ENCODE data around the gene IFT22.
A peak's percentile ranks its signal among the peaks of the same experiment; 100 is the strongest.

The IFT22 gene

DNA sequence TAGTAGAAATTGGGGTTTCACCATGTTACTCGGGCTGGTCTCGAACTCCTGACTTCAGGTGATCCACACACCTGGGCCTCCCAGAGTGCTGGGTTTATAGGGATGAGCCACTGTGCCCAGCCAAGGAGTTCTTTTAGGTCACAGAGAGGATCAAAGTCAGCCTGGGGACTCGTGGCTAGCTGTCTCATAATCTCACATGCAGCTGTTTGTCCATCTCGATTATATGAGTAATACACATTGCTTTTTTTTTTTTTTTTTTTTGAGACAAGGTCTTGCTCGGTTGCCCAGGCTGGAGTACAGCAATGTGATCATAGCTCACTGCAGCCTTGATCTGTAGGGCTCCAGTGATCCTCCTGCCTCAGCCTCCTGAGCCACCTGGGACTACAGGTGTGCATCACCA, 2.2 kb downstream of the IFT22 start:
- Histone ChIP-seq H3K4me2 (no peak overlapping the region), H3K27me3 (no peaks in the 10 kb centered on the region), H3K36me3 (peaks cover 40% of the 10 kb centered on the region), H3K4me1 (peaks cover 18% of the 10 kb centered on the region), H4K20me1 (no peaks in the 10 kb centered on the region), H3K27ac (no peak overlapping the region), H3K4me3 (no peak overlapping the region), H3K9ac (no peak overlapping the region), H3K9me3 (no peaks in the 10 kb centered on the region)
- no peak for TF ChIP-seq Cebpa-rat (IDR thresholded peaks at IDR 0.05)

DNA sequence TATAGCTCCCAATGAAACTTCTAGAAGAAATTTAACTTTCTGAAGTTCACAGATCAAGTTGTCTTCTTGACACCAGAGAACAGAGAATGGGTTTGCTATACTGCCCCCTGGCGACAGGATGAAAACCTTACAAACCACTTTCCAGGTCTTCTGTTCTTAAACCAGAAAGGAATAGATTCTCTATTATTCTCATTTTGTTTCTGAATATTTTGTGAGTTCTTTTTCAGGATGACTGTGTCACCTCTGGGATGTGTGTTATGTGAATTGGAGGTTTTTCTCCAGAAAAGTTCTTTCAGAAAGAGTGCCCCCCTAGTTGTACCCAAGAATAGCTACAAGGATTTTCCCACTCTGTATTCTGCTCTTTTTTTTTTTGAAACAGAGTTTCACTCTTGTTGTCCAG, 6.3 kb downstream of the IFT22 start:
- peaks cover 62% of the 10 kb centered on the region for H3K36me3 ChIP-seq
- no peak overlapping the region for H3K4me3 ChIP-seq
- H4K20me1 ChIP-seq = no peaks in the 10 kb centered on the region
- H3K27ac ChIP-seq = no peak overlapping the region
- peaks cover under 1% of the 10 kb centered on the region; the same call in 1 of the 2 replicates for H3K4me1 ChIP-seq
- H3K27me3 ChIP-seq = no peaks in the 10 kb centered on the region
- TF ChIP-seq Cebpa-rat (IDR thresholded peaks at IDR 0.05) = no peak
- H3K9ac ChIP-seq = no peak overlapping the region
- H3K9me3 ChIP-seq = peaks cover 20% of the 10 kb centered on the region
- H3K4me2 ChIP-seq = no peak overlapping the region

DNA sequence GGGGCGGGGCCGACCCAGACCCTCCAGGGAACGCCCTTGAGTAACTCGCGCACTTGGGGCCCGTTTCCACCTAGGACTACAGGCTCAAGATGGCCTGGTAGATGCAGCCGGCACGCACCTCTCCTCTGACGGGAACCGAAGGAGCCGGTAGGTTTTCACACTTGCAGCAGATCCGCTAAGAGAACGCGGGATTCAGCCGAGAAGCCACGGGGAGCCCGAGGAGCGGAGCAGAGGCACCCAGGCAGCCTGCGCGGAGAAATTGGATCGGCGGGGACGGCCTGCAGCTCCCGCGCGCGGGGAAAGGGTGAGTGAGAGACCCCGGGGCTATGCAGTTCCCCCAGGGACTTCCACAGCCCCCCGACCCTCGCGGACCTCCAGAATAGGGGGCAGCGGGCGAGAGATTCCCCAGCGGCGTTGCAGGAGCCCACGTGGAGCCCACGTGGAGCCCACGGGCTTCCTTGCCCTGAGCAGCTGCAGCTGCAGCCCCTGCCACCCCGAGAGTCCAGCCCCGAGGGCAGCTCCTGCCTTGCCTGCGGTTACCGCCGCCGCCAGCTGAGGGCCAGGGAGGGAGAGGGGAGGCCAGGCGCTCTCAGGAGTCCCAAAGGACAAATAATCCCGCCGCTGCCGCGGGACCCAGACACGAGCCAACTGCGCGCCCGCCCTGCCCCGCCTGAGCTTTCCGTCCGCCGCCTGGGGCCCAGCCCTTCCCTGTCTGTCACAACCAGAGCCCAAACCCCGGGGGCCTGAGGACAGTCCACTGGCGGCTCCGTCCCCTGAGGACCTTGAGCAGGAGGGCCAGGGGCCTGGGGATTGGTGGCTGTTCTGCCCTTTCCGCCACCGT, 13.1 kb downstream of the IFT22 start:
- Histone ChIP-seq H3K36me3 (peaks cover 21% of the 10 kb centered on the region), H3K9ac (peak overlapping the region; percentile 74), H3K4me3 (peak overlapping the region; percentile 68), H3K27me3 (no peaks in the 10 kb centered on the region), H3K27ac (peak overlapping the region; percentile 65), H3K9me3 (peaks cover 66% of the 10 kb centered on the region), H3K4me2 (peak overlapping the region; percentile 76), H4K20me1 (no peaks in the 10 kb centered on the region), H3K4me1 (peaks cover 4% of the 10 kb centered on the region; the same call in 1 of the 2 replicates)
- no peak for TF ChIP-seq Cebpa-rat (IDR thresholded peaks at IDR 0.05)

DNA sequence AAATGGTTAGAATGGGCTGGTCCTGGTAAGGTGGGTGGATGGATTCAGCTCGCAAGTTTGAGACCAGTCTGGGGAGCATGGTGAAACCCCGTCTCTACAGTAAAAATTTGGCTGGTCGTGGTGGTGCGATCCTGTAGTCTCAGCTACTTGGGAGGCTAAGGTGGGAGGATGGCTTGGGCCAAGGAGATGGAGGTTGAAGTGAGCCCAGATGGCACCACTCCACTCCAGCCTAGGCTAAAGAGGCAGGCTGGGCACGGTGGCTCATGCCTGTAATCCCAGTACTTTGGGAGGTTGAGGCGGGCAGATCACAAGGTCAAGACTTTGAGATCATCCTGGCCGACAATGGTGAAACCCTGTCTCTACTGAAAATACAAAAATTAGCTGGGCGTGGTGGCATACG, 15.3 kb downstream of the IFT22 start:
- H3K36me3 ChIP-seq = peaks cover 18% of the 10 kb centered on the region
- H3K4me2 ChIP-seq = no peak overlapping the region

DNA sequence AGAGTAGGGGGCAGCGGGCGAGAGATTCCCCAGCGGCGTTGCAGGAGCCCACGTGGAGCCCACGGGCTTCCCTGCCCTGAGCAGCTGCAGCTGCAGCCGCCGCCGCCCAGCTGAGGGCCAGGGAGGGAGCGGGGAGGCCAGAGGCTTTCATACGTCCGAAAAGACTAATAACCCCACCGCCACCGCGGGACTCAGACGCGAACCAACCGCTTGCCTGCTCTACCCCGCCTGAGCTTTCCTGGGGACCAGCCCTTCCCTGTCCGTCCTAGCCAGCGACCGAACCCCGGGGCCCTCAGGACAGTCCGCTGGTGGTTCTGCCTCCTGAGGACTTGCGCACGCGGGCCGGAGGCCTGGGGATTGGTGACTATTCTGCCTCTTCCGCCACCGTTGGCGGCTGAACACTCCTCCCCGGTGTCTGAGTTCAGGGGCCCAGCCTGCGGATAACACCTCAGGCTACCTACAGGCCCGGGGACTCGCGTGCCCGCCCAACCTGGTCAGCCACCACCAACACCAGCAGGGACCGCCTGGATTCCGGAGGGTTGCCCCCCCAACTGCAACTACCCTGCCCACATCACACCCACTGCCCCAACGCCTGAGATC, 18.4 kb downstream of the IFT22 start:
- no peak overlapping the region for H3K4me2 ChIP-seq
- H4K20me1 ChIP-seq = no peaks in the 10 kb centered on the region
- H3K27ac ChIP-seq = no peak overlapping the region
- peaks cover 52% of the 10 kb centered on the region for H3K9me3 ChIP-seq
- TF ChIP-seq Cebpa-rat (IDR thresholded peaks at IDR 0.05) = no peak
- H3K27me3 ChIP-seq = no peaks in the 10 kb centered on the region
- H3K4me3 ChIP-seq = no peak overlapping the region
- H3K36me3 ChIP-seq = peaks cover 5% of the 10 kb centered on the region; the same call in 1 of the 2 replicates
- H3K9ac ChIP-seq = no peak overlapping the region
- peaks cover 31% of the 10 kb centered on the region for H3K4me1 ChIP-seq

More for the DNA sequence above, 15.3 kb downstream of the IFT22 start:
- no peak overlapping the region for H3K9ac ChIP-seq
- TF ChIP-seq Cebpa-rat (IDR thresholded peaks at IDR 0.05) = no peak
- H3K27me3 ChIP-seq = no peaks in the 10 kb centered on the region
- no peak overlapping the region for H3K4me3 ChIP-seq
- H4K20me1 ChIP-seq = no peaks in the 10 kb centered on the region
- peaks cover 78% of the 10 kb centered on the region for H3K9me3 ChIP-seq
- peaks cover 5% of the 10 kb centered on the region; the same call in 1 of the 2 replicates for H3K4me1 ChIP-seq
- no peak overlapping the region for H3K27ac ChIP-seq

DNA sequence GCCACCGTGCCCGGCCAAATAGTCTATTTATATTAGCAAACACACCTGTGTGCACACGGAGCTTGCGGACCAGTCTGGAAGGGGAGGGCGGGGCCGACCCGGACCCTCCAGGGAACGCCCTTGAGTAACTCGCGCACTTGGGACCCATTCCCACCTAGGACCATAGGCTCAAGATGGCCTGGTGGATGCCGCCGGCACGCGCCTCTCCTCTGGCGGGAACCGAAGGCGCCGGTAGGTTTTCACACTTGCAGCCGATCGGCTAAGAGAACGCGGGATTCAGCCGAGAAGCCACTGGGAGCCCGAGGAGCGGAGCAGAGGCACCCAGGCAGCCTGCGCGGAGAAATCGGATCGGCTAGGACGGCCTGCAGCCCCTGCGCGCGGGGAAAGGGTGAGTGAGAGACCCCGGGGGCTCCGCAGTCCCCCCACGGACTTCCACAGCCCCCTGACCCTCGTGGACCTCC, 18.9 kb downstream of the IFT22 start:
- Histone ChIP-seq H3K4me2 (no peak overlapping the region), H4K20me1 (no peaks in the 10 kb centered on the region), H3K36me3 (peaks cover 5% of the 10 kb centered on the region; the same call in 1 of the 2 replicates), H3K9ac (no peak overlapping the region), H3K9me3 (peaks cover 52% of the 10 kb centered on the region), H3K27me3 (no peaks in the 10 kb centered on the region), H3K27ac (no peak overlapping the region), H3K4me3 (no peak overlapping the region), H3K4me1 (peaks cover 32% of the 10 kb centered on the region)
- no peak for TF ChIP-seq Cebpa-rat (IDR thresholded peaks at IDR 0.05)

DNA sequence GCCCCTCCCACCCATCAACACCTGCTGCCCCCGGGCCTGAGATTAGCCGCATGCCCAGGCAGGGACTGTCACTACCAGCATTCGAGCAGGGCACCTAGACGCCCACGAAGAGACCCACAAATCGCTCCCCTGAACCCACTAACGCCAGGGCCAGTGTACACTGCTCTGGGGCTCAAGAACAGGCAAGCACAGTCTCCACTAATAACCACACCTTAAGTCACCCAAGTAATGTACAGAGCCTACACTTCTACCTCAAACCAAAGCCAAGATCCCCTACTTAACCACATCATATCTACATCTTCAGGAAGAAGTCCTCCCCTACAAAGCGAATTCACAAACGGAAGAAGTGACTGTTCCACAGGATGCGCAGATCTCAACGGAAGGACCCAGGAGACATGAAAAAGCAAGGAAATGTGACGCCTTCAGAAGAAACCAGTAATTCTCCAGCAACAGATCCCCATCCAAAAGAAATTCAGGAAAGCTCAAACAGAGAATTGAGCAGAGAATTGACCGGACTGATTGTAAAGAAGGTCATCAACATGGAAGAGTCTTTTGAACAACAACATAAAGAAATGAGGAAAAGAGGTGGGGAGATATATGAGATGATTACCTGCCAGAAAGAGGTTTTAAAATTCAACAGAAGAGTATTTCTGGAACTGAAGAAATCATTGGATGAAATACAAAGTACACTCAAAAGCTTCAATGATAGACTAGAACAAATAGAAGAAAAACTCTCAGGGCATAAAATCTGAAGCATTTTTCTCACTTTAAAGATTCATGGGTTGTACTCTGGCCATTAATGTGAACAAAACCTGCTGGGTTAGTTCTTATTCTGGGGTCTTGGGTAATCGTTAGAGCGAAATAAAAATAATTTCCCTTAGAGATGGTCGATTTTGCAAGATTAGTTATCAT, 20.9 kb downstream of the IFT22 start:
- no peak for TF ChIP-seq Cebpa-rat (IDR thresholded peaks at IDR 0.05)
- peaks cover 32% of the 10 kb centered on the region for H3K4me1 ChIP-seq
- peaks cover 5% of the 10 kb centered on the region; the same call in 1 of the 2 replicates for H3K36me3 ChIP-seq
- no peaks in the 10 kb centered on the region for H4K20me1 ChIP-seq
- H3K4me3 ChIP-seq = peak overlapping the region; percentile 63
- H3K9ac ChIP-seq = peak overlapping the region; percentile 70; the same call in 1 of the 2 replicates
- H3K27me3 ChIP-seq = no peaks in the 10 kb centered on the region
- H3K9me3 ChIP-seq = peaks cover 44% of the 10 kb centered on the region
- peak overlapping the region; percentile 81 for H3K27ac ChIP-seq
- H3K4me2 ChIP-seq = peak overlapping the region; percentile 93

DNA sequence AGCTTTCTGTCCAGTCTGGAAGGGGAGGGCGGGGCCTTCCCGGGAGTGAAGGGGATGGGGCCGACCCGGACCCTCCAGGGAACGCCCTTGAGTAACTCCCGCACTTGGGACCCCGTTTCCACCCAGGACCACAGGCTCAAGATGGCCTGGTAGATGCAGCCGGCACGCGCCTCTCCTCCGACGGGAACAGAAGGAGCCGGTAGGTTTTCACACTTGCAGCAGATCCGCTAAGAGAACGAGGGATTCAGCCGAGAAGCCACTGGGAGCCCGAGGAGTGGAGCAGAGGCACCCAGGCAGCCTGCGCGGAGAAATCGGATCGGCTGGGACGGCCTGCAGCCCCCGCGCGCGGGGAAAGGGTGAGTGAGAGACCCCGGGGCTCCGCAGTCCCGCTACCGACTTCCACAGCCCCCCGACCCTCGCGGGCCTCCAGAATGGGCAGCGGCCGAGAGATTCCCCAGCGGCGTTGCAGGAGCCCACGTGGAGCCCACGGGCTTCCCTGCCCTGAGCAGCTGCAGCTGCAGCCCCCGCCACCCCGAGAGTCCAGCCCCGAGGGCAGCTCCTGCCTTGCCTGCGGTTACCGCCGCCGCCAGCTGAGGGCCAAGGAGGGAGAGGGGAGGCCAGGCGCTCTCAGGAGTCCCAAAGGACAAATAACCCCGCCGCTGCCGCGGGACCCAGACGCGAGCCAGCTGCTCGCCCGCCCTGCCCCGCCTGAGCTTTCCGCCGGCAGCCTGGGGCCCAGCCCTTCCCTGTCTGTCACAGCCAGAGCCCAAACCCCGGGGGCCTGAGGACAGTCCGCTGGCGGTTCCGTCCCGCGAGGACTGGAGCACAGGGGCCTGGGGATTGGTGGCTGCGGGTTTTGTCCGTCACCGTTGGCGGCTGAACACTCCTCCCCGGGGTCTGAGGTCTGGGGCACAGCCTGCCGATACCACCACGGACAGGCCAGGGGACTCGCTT, 21.8 kb downstream of the IFT22 start:
- Histone ChIP-seq H4K20me1 (no peaks in the 10 kb centered on the region), H3K4me1 (peaks cover 32% of the 10 kb centered on the region), H3K27ac (peak overlapping the region; percentile 81), H3K4me2 (peak overlapping the region; percentile 93), H3K9me3 (peaks cover 39% of the 10 kb centered on the region), H3K9ac (peak overlapping the region; percentile 70), H3K36me3 (peaks cover 5% of the 10 kb centered on the region; the same call in 1 of the 2 replicates), H3K4me3 (peak overlapping the region; percentile 63), H3K27me3 (no peaks in the 10 kb centered on the region)
- TF ChIP-seq Cebpa-rat (IDR thresholded peaks at IDR 0.05) = no peak

DNA sequence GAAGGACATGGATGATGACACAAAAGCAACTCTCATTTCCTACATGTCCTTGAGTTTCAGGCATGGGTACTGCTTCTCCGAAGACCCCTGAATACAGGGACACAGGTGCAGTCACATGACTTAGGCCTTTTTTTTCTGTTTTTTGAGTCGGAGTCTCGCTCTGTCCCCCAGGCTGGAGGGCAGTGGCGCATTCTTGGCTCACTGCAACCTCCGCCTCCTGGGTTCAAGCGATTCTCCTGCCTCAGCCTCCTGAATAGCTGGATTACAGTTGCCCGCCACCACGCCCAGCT, 26.8 kb downstream of the IFT22 start:
- Histone ChIP-seq H3K4me3 (no peak overlapping the region), H3K27ac (no peak overlapping the region), H4K20me1 (no peaks in the 10 kb centered on the region), H3K9ac (no peak overlapping the region), H3K4me1 (peaks cover 34% of the 10 kb centered on the region), H3K27me3 (no peaks in the 10 kb centered on the region), H3K36me3 (no peaks in the 10 kb centered on the region), H3K9me3 (no peaks in the 10 kb centered on the region), H3K4me2 (no peak overlapping the region)
- no peak for TF ChIP-seq Cebpa-rat (IDR thresholded peaks at IDR 0.05)

All from BLaER1 (cell line).